Activated CD4-positive, CD25-positive, alpha-beta regulatory T cell treated with anti-CD3 and anti-CD28 coated beads, Interleukin-2, amount 50 U/mL, for 72 hours (primary cell): ENCODE data around the gene RHOBTB3.
"Not testable (repeated sequence)": the region's sequence is repeated elsewhere in the genome, so short reads cannot be mapped to it uniquely, and the experiment has no call there.

Experiments
- DNase-seq: peaks from one replicate; pipeline ENCODE4 v3.0.0; 2021

The RHOBTB3 gene

GRCh38 chr5:95730730-95731570 lies at the start of gene RHOBTB3:
TSS of gene RHOBTB3 (plus strand) at chr5:95731336. CDS start at chr5:95731683, 347 bp downstream.
- no peak for DNase-seq

GRCh38 chr5:95682891-95683290 lies 48.2 kb upstream of the RHOBTB3 start, which contains the start of gene SPATA9:
TSS of gene SPATA9 (minus strand) at chr5:95682991. CDS start at chr5:95682854, 137 bp downstream.
- no peak for DNase-seq

- no peak for DNase-seq
These were observed 46.8 kb upstream of the RHOBTB3 start for GRCh38 chr5:95684361-95684760.

- DNase-seq = no peak
These were observed 44.5 kb upstream of the RHOBTB3 start for GRCh38 chr5:95686651-95687050.

- DNase-seq = no peak
These were observed 41.5 kb upstream of the RHOBTB3 start for GRCh38 chr5:95689680-95690079.

GRCh38 chr5:95690333-95690732 lies 40.8 kb upstream of the RHOBTB3 start:
- DNase-seq = no peak

GRCh38 chr5:95697781-95698681 lies 33.1 kb upstream of the RHOBTB3 start:
- no peak for DNase-seq

- DNase-seq = no peak
These were observed 31.8 kb upstream of the RHOBTB3 start for GRCh38 chr5:95699337-95699736.

GRCh38 chr5:95701074-95701473 lies 30.1 kb upstream of the RHOBTB3 start:
- DNase-seq = no peak

GRCh38 chr5:95704150-95704549 lies 27.0 kb upstream of the RHOBTB3 start:
- DNase-seq = no peak

GRCh38 chr5:95706196-95706595 lies 24.9 kb upstream of the RHOBTB3 start:
- DNase-seq = not testable (repeated sequence)

- DNase-seq = no peak
These were observed 24.1 kb upstream of the RHOBTB3 start for GRCh38 chr5:95707055-95707454.

GRCh38 chr5:95707534-95708188 lies 23.5 kb upstream of the RHOBTB3 start:
- DNase-seq = not testable (repeated sequence)

- DNase-seq = no peak
These were observed 22.3 kb upstream of the RHOBTB3 start for GRCh38 chr5:95708876-95709275.

- DNase-seq = no peak
These were observed 21.0 kb upstream of the RHOBTB3 start for GRCh38 chr5:95709967-95710650.

GRCh38 chr5:95710651-95711500 lies 20.3 kb upstream of the RHOBTB3 start:
- not testable (repeated sequence) for DNase-seq

GRCh38 chr5:95711501-95712346 lies 19.4 kb upstream of the RHOBTB3 start:
- no peak for DNase-seq

GRCh38 chr5:95712347-95712958 lies 18.7 kb upstream of the RHOBTB3 start:
- no peak for DNase-seq

- DNase-seq = not testable (repeated sequence)
These were observed 17.9 kb upstream of the RHOBTB3 start for GRCh38 chr5:95713246-95713645.
